ENCODE data around the gene HIBADH.

The HIBADH gene

DNA sequence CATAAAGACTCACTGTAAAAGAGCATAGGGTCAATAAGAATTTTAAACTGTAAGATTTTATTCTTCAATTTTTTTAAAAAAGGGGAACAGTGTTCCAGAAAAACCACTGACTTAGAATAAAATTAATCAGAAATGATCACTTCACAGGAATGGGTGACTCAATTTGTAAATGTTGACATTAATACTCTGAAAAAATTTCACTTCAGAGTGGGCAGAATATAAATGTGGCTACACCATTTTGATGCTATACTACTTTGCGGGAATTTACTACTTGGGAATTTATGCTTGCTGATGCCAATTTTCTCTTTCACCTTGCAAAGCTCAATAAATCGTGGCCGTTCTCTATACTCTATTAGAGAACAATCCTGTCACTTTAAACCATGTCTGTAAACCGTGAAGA lies 126.9 kb downstream of the HIBADH start:
- TF ChIP-seq, protein P1, sequence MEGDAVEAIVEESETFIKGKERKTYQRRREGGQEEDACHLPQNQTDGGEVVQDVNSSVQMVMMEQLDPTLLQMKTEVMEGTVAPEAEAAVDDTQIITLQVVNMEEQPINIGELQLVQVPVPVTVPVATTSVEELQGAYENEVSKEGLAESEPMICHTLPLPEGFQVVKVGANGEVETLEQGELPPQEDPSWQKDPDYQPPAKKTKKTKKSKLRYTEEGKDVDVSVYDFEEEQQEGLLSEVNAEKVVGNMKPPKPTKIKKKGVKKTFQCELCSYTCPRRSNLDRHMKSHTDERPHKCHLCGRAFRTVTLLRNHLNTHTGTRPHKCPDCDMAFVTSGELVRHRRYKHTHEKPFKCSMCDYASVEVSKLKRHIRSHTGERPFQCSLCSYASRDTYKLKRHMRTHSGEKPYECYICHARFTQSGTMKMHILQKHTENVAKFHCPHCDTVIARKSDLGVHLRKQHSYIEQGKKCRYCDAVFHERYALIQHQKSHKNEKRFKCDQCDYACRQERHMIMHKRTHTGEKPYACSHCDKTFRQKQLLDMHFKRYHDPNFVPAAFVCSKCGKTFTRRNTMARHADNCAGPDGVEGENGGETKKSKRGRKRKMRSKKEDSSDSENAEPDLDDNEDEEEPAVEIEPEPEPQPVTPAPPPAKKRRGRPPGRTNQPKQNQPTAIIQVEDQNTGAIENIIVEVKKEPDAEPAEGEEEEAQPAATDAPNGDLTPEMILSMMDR (IDR thresholded peaks at IDR 0.05; ENCODE audit: control extremely low read depth, extremely low read depth, low read depth, missing control alignments) = no peak
- ChIA-PET CTCF (interaction anchor here (2.2 kb wide), 1 partner anchor 17 kb away, joined by 8 read pairs; no protein-coding TSS in a partner anchor), POLR2A (no interaction called here)
- no peak for DNase-seq (ENCODE audit: extremely low spot score)

DNA sequence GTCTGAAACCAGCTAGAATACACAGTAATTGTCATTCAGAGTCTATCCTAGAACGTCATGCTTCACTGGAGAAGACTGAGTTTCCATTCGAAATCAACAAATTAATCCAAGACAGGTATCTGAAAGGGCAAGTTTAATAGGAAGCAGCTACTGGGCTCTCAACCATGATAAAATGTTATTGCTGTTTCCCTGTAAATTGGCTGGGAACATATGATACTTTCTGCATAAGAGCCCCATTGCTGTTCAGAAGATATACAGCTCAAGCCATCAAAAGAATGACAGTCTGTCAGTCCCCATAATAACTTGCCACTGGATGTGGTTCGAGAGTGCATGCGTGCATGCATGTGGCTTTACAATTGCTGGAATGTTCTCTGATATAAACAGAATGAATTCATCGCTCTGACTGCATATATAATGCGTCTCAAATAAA lies 129.0 kb downstream of the HIBADH start:
- TF ChIP-seq, protein P1 (IDR thresholded peaks at IDR 0.05; ENCODE audit: control extremely low read depth, extremely low read depth, low read depth, missing control alignments) = no peak
- no peak for DNase-seq (ENCODE audit: extremely low spot score)
- ChIA-PET CTCF (interaction anchor here (1.3 kb wide), 2 partner anchors 13 to 25 kb away, joined by 3 to 4 read pairs; no protein-coding TSS in a partner anchor), POLR2A (no interaction called here)

DNA sequence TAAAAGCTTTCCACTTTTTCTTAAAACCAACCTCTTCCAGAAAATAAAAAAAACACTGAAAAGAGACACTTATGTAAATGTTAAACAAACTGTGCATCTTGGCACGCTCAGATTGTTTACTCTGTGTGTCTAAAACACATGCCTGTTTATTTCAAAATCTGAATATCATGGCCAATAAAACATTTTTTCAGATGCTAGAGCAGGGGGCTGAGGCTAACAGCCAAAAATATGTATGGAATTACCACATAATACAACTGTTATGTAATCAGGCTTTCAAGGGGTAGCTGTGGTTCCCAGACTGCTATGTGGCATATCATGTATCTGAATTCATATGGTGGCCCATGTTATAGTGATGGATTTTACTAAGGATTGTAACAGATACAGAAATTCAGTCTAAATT lies 130.4 kb downstream of the HIBADH start:
- CTCF ChIA-PET = interaction anchor here (1.3 kb wide), 1 partner anchor 13 kb away, joined by 4 read pairs; no protein-coding TSS in a partner anchor
- TF ChIP-seq, protein P1 (IDR thresholded peaks at IDR 0.05; ENCODE audit: control extremely low read depth, extremely low read depth, low read depth, missing control alignments) = no peak
- DNase-seq (ENCODE audit: extremely low spot score) = no peak
- POLR2A ChIA-PET = no interaction called here

DNA sequence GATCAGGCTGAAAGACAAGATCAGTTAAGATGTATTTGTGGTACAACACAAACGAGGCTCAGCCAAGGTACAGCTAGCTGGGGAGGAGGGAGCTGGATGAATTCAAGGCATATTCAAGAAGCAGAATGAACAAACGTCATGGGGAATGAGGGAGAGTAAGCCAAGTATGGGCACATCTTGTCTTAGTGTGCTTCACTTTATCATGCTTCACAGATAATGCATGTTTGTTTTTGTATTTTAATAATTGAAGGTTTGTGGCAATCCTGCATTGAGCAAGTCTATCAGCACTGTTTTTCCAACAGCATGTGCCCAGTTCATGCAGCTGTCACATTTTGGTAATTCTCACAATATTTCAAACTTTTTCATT lies 135.4 kb downstream of the HIBADH start:
- ChIA-PET POLR2A (no interaction called here), CTCF (interaction anchor here (0.9 to 1.2 kb wide), 2 partner anchors 16 to 19 kb away, joined by 3 read pairs; no protein-coding TSS in a partner anchor)
- TF ChIP-seq, protein P1 (IDR thresholded peaks at IDR 0.05; ENCODE audit: control extremely low read depth, extremely low read depth, low read depth, missing control alignments) = no peak
- no peak for DNase-seq (ENCODE audit: extremely low spot score)

DNA sequence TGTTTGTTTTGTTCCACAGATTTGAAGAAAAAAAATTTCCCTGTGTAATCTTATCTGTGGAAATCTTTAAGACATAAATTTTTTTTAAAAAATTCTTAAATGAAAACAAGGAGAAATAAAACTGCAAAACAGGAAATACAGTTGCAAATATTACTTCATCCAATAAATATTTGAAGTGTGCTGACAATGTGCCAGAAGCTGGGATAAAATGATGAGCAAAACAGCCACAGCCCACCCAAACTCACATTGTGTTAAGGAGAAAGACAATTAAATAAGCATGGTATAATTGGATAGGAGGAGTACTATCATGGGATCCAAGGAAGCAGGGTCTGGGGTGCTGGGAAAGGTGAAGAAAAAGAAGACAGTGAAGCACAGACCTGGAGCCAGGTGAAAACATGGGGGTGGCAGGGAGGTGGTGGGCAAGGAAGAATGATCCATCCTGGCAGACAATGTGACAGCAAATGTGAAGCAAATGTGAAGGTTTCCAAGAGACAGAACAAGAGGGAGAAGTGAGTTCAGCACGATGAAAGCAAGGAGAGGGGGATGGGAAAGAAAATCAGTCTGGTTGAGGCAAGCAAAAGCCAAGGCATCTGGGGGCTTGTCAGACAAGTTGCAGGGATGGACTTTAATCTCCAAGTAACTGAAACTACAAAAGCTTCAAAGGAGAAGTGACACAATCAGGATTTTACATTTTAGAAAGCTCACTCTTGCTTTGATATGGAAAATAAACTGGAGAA lies 135.9 kb downstream of the HIBADH start:
- ChIA-PET POLR2A (no interaction called here), CTCF (interaction anchor here (0.9 to 1.2 kb wide), 2 partner anchors 16 to 20 kb away, joined by 3 read pairs; no protein-coding TSS in a partner anchor)

DNA sequence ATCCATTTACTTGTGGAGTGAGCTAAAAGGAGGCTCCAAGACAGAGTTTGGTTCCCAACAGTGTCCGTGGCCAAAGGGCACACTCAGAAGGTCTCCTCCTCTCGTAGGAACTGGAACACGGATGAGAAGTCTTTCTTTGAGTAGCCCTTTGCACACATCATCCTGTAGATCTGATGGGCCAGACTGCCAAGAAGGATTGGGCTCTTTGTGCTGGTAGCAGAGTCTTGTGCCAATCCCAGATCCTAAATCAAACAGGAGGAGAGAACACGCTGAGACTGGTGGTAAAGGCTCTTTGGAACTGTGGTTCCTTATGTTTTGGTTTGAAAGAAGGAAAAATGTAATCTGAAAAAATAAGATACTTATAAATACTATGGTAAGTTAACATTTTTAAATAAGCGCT lies 136.6 kb downstream of the HIBADH start:
- TF ChIP-seq, protein P1 (IDR thresholded peaks at IDR 0.05; ENCODE audit: control extremely low read depth, extremely low read depth, low read depth, missing control alignments) = no peak
- CTCF ChIA-PET = no interaction called here
- no peak for DNase-seq (ENCODE audit: extremely low spot score)
- POLR2A ChIA-PET = no interaction called here

More for the DNA sequence above, 135.9 kb downstream of the HIBADH start:
- no peak for DNase-seq (ENCODE audit: extremely low spot score)
- TF ChIP-seq, protein P1 (IDR thresholded peaks at IDR 0.05; ENCODE audit: control extremely low read depth, extremely low read depth, low read depth, missing control alignments) = no peak

Measured in GM10248 (cell line).